HG03558 (cell line): ENCODE results near the gene KLHL6.

ENCODE experiments used
- ATAC-seq: cut with Tn5 transposase; IDR thresholded peaks from one replicate; pipeline ENCODE4 v1.9.1; 2021; ENCODE audit warnings: moderate number of reproducible peaks; ENCODE audit not compliant: unreplicated experiment; ENCODE audit errors: extremely low read depth

The KLHL6 gene

DNA sequence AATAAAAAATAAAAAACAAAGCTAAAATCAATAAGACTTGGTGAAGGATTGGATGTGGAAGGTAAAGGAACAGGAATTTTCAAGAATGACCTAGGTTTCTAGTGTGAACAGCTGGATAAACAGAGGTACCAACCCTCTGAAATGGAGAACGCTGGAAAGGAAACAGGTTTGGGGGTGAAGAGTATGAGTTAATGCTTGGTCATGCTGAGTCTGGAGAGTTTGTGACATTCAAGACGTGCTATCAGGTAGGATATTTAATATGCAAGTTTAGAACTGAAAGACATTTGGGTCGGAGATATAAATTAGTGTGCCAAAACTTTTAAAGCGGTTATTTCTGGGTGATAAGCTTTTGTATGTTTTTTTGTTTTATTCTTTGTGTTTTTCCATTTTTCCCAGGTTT is 11.4 kb upstream of the KLHL6 start:
- no peak for ATAC-seq

DNA sequence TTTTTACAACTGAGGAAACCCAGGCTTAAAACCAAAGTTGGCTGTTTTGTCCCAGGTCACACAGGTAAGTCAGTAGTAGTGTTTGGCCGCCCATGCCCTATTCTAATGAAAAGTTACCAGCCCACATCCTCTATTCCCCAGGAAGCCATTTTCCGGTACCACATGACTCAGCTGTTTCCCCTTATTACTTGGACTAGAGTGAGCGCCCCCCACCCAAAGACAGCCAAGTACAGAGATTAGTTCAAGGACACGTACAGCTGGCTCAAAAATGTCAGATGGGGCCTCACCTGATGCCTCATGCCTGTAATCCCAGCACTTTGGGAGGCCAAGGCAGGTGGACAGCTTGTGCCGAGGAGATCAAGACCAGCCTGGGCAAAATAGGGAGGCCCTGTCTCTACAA is 8.5 kb upstream of the KLHL6 start:
- no peak for ATAC-seq

- no peak for ATAC-seq
These were observed 8.0 kb upstream of the KLHL6 start for GRCh38 chr3:183563536-183563874.

DNA sequence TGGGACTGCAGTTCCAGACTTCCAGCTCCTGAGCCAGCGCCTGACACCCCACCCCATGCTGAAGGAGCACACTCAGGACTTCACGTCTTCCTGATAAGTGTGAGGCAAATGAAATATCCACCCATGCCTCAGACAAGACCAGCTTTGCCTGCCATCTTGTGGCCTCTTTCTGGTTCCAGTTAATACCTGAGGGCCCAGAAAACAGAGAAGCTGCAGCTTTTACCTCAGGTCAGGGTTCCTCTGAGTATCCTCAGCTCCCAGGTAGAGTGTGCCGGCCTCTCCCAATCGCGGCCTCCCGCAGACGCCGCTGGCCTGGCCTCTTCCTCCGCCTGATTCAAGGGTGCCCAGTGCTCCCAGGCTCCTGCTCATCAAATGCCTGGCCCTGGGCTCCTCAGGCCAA is 5.1 kb upstream of the KLHL6 start:
- ATAC-seq = no peak

- no peak for ATAC-seq
These were observed 3.0 kb upstream of the KLHL6 start for GRCh38 chr3:183558495-183558894.

GRCh38 chr3:183556722-183557121 is 1.2 kb upstream of the KLHL6 start:
- ATAC-seq = no peak

DNA sequence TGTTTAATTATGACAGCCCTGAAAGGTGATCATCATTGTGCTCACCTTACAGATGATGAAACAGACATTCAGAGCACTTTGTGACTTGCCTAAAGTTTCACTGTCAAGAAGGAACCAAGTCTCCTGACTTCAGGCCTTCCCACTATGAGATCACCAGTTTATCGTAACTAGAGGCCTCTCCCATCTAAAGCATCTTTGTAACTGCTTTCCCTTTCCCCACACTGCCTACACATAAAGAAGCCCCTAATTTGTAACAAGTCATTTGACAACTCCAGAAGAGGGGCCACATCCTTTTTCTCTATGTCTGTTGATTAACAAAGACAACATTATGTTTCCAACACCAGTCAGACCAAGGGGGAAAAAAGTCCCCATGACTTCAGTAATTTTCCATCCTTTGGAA is 1.1 kb downstream of the KLHL6 start:
- peak; percentile 36 for ATAC-seq

DNA sequence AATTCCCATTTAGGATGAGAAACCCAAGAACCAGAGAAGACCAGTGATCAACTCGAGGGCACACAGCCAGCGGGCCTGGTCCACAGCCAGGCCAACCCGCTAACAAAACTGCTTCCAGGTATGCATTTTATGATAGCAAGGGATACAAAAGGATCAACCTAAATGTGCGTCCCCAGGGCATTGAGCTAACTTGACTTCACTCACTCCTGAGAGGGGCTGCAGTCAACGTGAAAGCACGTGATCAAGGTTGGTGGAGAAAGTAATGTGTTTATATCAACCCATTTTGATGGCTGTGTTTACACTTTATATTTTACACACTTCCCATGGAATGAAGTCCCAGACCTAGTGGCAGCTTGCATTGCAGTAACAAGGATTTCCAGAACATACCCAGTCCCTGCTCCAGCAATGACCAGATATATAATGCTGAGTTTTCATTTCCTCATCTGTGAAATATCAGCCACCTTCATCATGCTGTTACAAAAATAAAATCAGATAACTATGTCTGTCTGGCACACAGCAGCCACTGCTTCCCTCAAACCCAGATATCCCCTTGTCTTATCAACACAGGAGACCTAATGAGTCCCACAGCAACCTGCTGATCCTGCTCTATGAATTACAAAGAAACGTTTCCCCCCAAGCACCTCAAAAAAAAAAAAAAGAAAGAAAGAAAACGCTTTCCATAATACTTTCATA is 2.0 kb downstream of the KLHL6 start:
- ATAC-seq = no peak

DNA sequence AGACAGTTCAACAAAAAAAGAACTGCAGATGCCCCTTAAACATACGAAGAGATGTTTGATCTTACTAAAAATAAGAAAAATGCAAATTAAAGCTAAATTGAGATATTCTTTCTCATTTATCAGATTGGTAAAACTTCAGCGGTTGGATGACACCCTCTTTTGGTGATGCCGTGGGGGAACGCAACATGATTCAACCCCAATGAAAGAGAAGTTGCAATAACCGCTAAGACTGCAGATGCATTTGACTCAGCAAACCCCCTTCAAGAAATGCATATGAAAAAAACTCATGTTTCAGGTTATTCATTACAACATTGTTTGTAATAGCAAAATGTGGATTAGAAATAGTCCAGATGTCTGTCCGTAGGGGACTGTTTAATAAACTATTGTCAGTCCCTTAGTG is 3.6 kb downstream of the KLHL6 start:
- ATAC-seq = no peak

DNA sequence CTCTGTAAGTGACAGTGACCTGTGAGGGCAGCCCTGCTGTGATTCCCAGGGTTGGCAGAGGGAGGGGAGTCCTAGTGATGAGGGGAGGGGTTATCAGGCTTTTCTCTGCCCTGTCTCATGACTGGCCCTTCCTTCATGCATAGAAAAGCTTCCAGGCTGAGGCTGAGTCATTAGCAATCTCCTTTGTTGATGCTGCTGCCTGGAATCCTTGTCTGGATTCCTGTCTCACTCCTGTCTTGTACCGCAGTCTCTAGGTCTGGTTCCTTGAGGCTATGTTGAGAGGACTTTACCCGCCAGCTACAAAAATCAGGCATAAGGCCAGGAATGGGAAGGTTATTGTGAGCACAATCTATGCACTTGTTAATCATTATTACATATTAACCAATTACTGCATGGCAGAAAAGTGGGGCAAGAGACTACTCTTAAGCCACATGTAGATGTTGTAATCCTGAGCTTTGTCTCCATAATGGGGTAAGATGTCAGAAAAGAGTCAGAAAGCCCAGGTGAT is 7.2 kb downstream of the KLHL6 start:
- ATAC-seq = no peak

- ATAC-seq = no peak
These were observed 8.9 kb downstream of the KLHL6 start for GRCh38 chr3:183546625-183547024.

DNA sequence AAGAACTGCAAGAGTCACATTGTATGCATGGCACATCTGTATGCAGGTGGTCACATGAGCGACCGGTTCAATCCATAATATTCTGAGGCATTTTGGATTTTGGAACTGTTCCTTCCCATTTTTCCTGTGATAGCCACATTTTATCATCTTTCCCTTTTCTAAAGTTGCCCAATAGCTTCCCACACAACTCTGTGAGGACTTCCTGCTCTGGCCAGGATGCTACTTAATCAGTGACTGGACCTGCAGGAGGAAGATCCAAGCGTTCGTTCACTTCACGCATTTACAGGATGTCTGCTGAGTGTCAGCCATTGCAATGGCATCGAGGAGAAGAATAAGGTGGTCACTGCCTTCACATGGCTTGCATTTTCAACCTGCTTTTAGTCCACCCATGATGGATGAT is 9.8 kb downstream of the KLHL6 start:
- no peak for ATAC-seq

- ATAC-seq = no peak
These were observed 13.2 kb downstream of the KLHL6 start for GRCh38 chr3:183542355-183542754.

- no peak for ATAC-seq
These were observed 13.8 kb downstream of the KLHL6 start for GRCh38 chr3:183541738-183542137.

DNA sequence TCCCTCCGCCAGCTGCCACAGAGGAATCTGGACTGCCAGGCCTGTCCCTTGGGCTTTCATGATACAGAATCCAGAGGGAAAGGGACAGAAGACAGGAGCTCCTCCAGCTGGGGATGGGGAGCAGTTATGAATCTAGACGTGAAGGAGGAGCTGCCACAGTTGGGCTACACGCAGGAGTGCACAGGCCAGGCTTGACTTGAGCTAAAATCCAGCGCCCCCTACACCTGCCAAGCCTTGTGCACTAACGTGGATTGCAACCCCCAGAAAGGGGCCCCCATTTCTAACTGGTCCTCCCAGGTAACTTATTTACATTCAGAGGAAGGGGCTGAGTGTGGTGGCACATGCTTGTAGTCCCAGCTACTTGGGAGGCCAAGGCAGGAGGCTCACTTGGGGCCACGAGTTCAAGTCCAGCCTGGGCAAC is 14.3 kb downstream of the KLHL6 start:
- ATAC-seq = no peak

DNA sequence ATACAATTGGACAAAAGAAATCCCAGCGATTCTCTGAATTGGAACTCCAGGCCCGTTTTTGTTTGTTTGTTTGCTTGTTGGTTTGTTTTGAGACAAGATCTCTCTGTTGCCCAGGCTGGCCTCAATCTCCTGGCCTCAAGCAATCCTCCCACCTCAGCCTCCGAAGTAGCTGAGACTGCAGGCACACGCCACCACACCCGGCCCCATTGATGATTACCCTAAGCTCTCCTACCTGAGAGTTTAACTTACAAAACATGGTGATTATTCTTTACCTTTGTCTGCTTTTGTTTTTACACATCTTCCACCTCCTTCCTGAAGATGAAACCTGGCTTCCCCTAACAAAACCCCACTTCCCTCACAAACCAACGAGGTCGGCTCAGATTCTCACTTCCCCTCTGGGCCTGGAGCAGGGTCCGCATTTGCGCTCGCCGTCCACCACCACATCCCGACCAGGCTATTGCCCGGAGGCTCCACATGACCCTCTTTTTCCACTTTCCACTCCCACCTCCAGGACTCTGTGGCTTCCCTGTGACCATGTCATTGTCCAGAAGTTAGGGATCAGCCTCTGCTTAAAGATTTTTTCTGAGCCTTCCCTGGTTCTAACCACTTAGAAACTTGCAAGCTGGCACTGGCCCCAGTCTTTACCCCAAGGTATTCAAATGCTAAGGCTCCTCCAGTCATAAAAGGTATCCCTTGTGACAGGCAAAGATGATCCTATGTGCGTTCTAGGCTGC is 14.8 kb downstream of the KLHL6 start:
- ATAC-seq = peak; percentile 28

DNA sequence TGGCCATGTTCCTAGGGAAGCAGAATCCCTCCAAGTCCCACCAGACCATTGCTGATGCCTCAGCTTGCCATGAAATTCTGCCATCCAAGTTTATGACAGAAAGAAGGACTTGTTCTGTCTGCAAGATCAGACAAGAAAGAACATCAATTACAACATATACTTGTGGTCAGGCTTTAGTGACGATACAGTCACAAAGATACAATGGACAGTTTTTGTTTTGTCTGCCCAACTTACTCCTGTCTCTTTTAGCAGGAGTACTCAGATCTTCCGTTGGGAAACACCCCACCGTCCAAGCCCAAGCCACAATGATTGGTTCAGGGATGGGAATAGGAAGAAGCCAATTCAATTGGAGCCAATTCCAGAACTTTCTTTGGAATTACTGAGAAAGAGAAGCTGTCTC is 15.7 kb downstream of the KLHL6 start:
- no peak for ATAC-seq

- ATAC-seq = no peak
These were observed 17.0 kb downstream of the KLHL6 start for GRCh38 chr3:183538486-183538885.

GRCh38 chr3:183537295-183537730 is 18.2 kb downstream of the KLHL6 start:
- no peak for ATAC-seq

DNA sequence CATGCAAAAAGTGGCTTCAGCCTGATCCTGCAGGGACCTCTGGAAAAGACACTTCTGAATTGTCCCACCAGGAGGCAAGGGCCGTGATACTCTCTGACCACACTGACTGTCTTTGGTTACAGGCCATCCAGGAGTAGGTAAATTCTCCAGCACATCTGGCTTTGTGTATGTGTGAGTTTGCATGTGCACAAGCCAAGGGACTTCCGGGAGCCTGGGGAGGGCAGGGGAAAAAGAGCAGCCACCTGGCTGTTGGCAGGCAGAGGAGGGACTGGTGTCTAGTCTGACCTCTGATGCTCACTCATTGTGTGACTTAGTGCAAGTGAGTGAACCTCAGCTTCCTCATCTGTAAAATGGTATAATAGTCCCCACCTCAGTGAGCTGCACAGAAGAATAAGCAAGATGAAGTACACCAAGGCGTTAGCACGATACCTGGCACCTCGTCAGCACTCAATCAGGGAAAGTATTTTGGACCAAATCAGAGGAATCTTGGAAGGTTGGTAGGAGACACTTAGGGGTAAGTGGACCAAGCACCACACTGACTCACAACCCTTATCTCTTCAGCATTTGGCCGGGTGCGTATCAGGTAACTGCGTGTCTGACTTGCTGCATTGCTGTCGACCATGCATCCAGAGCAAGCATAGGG is 19.1 kb downstream of the KLHL6 start:
- peak; percentile 42 for ATAC-seq

- no peak for ATAC-seq
These were observed 21.3 kb downstream of the KLHL6 start for GRCh38 chr3:183534249-183534648.
